ENCODE data around the gene PIK3AP1. TPM values are rescaled to one million over a fixed set of nuclear protein-coding genes. Genes with fewer than 3 reads are reported as not detected.
"Not testable (repeated sequence)": the region's sequence is repeated elsewhere in the genome, so short reads cannot be mapped to it uniquely, and the experiment has no call there.

PIK3AP1 gene
- total RNA-seq, 1 experiment from 2014 or later, result 0.32 TPM

DNA sequence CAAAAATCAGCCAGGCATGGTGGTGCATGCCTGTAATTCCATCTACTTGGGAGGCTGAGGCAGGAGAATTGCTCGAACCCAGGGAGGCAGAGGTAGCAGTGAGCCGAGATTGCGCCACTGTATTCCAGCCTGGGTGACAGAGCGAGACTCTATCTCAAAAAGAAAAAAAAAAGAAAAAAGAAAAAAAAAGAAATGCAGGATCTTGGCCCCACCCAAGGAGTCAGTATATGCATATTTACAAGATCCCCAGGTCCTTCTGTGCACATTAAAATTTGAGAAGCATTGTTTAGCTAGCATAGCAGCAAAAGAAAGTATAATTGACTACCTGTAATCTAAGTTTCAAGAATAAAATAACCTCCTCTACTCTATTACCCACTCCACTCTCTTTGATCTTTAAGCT, 15.8 kb downstream of the PIK3AP1 start:
- in situ Hi-C loops (cut with HindIII; ENCODE audit: low pct_unique_long_range_greater_than_20kb, low sequenced_read_pairs), result no loop called here
- DNase-seq (ENCODE audit: low read depth, low spot score), result no peak

DNA sequence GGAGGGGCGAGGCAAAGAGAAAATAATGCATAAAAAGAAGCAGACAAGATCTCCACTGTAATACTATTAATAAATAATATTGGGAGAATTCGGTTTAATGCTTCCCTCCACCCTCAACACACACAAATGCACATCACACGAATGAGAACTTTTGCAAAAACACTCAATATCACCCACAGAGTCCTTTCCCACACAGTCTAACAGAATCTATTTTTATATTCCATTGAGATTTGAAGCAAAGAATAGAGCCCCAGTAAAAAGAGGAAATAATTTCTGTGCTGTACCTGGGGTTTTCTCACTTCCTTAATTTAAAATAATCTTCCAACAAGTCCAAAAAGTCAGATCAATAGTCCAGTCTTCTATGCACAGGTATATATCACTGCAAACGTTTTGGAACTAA, 17.0 kb downstream of the PIK3AP1 start:
- no peak for DNase-seq (ENCODE audit: low read depth, low spot score)
- in situ Hi-C loops (cut with HindIII; ENCODE audit: low pct_unique_long_range_greater_than_20kb, low sequenced_read_pairs), result no loop called here

DNA sequence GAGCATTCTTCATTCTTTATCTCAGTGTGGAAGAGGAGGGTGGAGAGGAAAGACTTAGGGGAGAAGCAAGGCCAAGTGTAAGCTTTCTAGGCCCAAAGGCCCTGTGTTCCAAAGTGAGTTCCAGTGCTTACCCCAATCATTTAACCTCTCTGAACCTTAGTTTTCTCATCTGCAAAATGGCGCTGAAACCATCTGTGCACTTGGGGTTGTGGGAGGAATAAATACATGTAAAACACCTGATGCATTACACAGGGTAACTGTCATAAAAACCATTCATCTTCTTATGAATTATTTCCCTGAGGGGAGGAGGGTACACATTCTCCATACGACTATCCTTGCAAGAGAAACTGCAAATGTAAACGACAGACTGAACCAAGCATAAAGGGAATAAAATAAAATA, 19.0 kb downstream of the PIK3AP1 start:
- no peak for DNase-seq (ENCODE audit: low read depth, low spot score)
- in situ Hi-C loops (cut with HindIII; ENCODE audit: low pct_unique_long_range_greater_than_20kb, low sequenced_read_pairs), result no loop called here

DNA sequence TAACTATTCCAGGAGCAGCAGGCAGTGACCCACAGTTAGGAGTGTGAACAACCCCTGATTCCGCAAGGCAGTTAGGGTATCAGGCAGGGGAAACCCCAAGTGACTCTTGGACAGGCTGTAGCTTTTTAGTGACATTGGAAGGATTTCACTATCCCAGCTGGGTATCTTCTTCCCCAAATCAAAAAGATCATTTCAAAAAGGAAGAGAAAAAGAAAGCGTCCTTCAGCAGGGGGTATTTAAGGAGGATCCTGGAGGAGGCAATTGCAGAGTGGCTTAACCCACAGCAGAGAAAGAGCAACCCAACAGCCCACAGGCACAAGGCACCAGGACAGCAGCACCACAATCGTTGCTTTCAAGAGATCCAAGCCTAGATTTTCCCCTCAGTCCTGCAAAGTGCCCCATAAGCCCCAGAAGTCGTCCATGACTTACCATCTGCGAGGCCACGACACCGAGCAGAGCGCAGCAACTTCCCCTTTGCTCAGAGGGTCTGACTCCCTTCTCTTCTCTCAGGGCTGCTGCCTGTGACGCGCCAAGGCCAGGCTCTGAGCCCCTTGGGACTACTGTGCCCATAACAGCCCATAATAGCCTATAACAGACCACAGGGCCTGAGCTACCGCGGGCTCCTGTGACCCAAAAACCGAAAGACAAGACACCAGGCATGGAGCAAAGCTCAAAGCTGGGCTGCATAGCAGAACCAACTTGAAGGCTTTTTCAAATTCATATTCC, 19.8 kb downstream of the PIK3AP1 start:
- DNase-seq (ENCODE audit: low read depth, low spot score), result no peak
- in situ Hi-C loops (cut with HindIII; ENCODE audit: low pct_unique_long_range_greater_than_20kb, low sequenced_read_pairs), result no loop called here

DNA sequence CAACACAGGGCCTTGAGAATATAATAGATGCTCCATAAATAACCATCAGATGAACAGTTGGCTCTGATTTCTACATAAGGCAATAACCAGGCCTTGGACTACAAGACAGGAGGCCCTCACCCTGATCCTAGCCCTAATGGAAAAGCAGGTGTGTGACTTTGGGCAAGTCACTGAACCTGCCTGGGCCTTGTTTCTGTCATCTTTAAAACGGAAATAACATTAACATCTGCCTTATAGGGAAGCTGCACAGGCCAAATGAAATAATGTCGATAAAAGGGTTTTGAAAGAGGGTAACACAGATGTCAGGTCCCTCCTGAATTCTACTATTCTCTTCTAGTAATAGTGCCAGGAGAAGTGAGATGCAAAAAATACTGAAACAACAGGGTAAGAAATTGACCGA, 20.7 kb downstream of the PIK3AP1 start:
- in situ Hi-C loops (cut with HindIII; ENCODE audit: low pct_unique_long_range_greater_than_20kb, low sequenced_read_pairs), result no loop called here
- DNase-seq (ENCODE audit: low read depth, low spot score), result no peak

DNA sequence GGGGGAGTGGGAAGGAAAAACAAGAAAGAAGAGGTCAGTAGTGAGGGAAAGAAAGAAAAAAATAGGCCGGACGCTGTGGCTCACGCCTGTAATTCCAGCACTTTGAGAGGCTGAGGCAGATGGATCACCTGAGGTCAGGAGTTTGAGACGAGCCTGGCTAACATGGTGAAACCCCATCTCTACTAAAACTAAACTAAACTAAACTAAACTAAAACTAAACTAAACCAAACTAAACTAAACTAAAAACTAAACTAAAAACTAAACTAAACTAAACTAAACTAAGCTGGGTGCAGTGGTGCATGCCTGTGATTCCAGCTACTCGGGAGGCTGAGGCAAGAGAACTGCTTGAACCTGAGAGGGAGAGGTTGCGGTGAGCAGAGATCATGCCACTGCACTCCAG, 22.0 kb downstream of the PIK3AP1 start:
- in situ Hi-C loops (cut with HindIII; ENCODE audit: low pct_unique_long_range_greater_than_20kb, low sequenced_read_pairs); DNase-seq (ENCODE audit: low read depth, low spot score): not testable (repeated sequence)

DNA sequence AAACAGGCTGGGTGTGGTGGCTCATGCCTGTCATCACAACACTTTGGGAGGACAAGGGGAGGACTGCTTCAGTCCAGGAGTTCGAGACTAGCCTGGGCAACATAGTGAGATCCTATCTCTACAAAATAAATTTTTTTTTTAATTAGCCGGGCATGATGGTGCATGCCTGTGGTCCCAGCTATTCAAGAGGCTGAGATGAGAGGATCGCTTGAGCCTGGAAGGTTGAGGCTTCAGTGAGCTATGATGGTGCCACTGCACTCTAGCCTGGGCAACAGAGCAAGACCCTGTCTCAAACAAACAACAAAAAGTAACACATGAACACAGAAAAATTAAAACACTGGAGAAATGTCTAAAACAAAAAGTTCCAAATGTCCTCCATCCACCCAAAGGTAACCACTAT, 22.9 kb downstream of the PIK3AP1 start:
- DNase-seq (ENCODE audit: low read depth, low spot score), result no peak
- in situ Hi-C loops (cut with HindIII; ENCODE audit: low pct_unique_long_range_greater_than_20kb, low sequenced_read_pairs), result no loop called here

DNA sequence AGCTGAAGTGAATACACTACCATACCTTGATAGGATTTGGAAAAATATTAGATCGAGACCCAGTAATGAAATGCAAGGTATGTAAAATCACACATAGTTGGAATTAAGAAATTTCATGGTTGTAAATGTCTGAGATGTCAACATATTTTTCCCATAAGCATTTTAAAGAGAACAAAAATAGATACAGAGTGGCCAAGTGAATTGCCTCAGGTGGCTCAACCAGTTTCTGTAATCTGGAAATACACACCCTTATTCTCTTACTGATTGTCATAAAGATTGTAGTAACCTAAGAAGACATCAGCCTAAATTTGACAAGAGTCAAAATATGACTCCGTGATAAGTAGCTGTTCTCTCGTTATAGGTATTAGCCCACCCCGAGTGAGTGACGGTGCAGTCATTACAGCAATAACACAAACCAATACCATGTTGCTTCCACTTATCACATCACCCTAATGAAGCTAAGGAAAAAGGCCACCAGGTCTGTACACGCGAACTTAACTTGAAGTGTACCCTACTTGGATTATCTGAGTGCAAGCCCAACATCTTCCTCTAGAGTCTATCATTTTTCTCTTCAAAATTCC, 23.4 kb downstream of the PIK3AP1 start:
- no peak for DNase-seq (ENCODE audit: low read depth, low spot score)
- in situ Hi-C loops (cut with HindIII; ENCODE audit: low pct_unique_long_range_greater_than_20kb, low sequenced_read_pairs), result no loop called here

DNA sequence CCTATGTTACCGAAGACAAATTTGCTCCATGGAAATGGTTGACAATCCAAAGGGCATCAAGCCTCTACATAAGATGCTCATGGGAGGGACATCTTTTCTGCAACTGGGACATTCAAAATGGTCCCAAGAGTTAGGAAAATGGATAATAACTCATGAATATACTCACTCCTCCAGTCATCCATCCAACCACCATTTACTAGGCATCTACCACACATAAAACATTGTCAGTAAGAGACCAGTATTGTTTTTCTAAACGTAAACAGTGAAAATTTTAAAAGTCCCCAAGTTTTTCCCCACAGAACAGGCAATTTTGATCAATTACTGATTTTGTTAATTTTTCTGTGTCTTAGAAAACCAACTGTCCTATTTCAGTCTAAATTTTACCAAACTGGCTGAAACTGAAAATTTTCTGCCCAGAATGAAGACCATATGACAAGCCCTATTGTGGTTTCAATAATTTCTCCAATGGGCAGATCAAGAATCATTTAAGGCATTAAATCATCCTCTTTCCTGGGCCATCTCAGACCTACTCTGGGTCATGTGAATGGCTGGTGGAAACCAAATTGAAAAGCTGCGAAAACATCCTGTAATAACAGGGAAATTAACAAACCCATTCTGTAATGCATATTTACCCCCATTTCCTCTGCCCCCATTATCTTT, 24.2 kb downstream of the PIK3AP1 start:
- in situ Hi-C loops (cut with HindIII; ENCODE audit: low pct_unique_long_range_greater_than_20kb, low sequenced_read_pairs), result no loop called here
- DNase-seq (ENCODE audit: low read depth, low spot score), result no peak

DNA sequence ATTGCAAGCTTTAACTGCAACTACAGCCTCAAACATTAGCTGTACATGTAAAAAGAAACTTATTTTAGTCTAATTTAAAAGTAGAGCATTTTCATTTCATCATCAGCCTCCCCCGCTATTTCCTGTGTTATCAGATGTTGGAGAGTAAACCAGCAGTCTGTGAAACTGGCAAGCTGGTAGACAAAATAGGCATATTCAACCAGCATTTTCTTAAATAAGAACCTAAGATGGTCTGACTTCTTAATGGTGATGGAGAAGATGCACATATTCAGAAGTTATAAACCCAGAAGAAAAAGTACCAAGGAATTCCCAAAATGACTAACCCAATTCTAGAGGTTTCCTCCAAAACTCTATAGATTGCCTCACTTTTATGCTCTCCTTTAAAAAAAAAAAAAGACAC, 24.9 kb downstream of the PIK3AP1 start:
- in situ Hi-C loops (cut with HindIII; ENCODE audit: low pct_unique_long_range_greater_than_20kb, low sequenced_read_pairs), result no loop called here

DNA sequence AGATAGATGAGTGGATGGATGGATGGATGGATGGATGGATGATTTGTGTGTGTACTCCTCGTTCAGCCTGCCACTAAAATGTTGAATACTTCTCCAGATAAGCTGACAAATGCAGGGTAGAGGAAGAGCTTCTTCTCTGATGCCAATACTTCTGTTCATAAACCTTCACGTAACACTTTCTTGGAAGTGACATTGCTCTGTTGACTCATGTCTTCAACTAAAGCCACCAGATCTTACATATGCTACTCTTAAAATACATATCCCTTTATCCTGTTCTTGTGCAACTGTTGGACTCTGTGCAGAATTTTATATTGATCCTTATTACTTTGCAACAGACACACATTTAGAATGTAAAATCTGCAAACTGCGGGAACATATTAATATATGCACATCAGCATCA, 26.9 kb downstream of the PIK3AP1 start:
- DNase-seq (ENCODE audit: low read depth, low spot score), result no peak
- in situ Hi-C loops (cut with HindIII; ENCODE audit: low pct_unique_long_range_greater_than_20kb, low sequenced_read_pairs), result no loop called here

More for the DNA sequence above, 24.9 kb downstream of the PIK3AP1 start:
- no peak for DNase-seq (ENCODE audit: low read depth, low spot score)

DNA sequence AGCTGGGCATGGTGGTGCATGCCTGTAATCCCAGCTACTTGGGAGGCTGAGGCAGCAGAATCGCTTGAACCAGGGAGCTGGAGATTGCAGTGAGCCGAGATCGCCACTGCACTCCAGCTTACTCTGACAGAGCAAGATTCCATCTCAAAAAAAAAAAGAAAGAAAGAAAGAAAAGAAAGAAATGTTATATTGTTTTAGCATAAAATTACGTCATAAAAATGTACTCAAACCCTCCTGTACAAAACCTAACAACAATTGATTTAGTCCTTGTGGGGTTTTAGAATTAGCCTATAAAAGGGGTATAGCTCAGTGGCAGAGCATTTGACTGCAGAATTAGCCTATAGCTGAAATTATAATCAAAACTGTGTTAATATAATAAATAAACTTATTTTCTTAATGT, 27.9 kb downstream of the PIK3AP1 start:
- DNase-seq (ENCODE audit: low read depth, low spot score), result no peak
- in situ Hi-C loops (cut with HindIII; ENCODE audit: low pct_unique_long_range_greater_than_20kb, low sequenced_read_pairs), result no loop called here

DNA sequence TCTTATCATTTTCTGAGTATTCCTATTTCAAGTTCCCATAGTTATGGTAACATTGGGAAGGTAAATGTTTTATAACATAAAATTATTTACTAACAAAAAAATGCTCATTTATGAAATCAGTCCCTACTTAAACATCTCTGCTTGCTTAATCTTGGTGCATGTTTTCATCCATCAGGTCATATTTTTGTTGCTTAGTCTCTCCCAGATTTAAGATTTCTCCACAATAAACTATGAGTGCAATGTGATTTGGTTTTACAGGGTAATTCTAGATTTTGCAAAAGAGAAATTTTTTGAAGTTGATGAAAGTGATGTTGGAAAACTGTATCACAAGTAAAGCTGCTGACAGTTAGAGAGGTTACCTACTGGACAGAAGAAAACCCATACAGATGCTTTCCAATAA, 28.6 kb downstream of the PIK3AP1 start:
- DNase-seq (ENCODE audit: low read depth, low spot score), result no peak
- in situ Hi-C loops (cut with HindIII; ENCODE audit: low pct_unique_long_range_greater_than_20kb, low sequenced_read_pairs), result no loop called here

DNA sequence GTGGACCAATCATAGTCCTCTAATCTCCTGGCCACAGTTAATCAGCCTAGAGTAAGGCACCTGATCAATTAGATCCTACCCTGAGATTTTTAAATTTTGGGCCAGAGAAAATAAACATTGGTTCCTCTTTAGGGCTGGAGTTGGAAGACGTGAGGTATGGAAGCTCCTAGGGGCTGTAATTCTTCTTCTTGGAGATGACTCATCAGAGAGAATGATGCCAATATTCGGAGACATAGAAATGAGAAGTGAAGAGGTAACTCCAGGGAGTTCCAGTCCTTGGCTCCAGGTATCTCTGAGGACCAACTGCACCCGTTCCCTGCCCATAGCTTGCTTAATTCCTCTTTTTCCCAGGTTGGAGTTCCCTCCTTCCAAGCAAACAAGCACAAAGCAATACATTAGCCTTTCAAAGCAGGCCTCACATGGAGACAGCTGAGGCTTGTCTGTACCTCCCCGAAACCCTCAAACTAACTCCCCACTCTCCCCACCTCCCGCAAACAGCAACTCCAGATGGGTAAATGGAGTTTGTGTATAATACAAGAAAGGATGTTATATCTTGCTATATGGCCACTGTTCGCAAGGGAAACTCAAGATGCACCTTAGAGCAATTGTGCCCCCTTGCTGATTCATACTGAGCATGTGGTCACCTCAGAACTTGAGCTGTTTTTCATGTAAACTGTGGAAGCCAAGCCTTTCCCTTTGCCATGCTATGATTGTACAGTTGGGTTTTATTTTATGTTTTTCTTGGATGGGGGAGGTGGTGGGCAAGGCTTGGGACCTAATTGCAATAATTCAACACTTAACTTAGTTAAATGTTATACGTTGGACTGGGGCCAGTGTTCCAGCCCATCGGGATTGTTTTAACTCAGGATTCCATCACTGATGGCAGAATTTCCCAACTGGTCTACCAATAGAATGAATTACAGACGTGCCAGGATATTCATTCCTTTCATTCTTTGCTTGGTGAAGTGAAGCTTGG, 29.3 kb downstream of the PIK3AP1 start:
- DNase-seq (ENCODE audit: low read depth, low spot score), result no peak
- in situ Hi-C loops (cut with HindIII; ENCODE audit: low pct_unique_long_range_greater_than_20kb, low sequenced_read_pairs), result no loop called here

DNA sequence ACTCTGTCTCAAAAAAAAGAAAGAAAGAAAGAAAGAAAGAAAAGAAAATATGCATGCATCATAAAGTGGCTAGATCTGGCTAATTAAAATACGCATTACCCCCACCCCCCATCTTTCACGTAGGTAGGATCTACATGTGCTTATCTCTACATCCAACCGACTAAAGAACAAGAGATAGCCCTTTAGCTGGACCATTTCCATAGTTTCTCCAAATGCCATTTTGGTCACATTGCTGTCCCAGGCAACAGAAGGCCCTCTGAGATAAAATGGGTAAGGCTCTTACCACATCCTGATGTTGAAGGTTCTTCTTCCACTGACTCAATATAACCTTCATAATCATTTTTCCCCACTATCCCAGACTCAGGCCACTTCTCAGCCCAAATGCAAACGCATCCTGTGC, 31.5 kb downstream of the PIK3AP1 start:
- in situ Hi-C loops (cut with HindIII; ENCODE audit: low pct_unique_long_range_greater_than_20kb, low sequenced_read_pairs), result no loop called here
- DNase-seq (ENCODE audit: low read depth, low spot score), result no peak

DNA sequence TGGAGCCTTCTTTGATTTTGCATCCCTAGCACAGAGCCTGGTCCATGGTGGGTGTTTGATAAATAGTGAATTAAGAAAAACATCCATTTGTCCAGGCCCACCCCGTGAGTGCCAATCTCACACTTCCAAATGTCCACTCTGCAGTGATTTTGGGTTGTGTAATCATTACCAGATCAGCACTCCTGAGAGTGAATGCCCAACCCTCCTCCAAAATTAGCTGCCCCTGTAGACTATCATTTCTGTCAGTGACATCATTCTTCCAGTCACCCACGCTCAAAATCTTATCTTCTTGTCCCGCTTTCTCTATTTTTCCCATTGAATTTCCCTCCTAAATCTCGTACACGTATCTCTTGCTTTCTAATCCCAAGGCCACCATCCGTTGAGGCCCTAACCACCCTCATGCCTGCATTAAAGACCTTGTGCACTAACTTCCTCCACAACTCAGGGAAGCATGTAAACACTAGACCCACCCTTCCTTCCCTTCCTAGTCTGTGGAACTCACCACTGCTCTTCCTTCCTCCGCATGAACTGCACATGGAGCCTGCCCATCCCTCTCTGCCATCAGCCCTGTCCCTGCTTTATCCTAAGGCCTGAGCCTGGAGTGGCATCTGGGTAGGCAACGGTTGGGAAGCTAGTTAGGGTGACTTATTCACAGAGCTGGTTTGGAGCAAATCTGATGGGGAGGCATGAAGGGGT, 32.8 kb downstream of the PIK3AP1 start:
- in situ Hi-C loops (cut with HindIII; ENCODE audit: low pct_unique_long_range_greater_than_20kb, low sequenced_read_pairs), result no loop called here
- no peak for DNase-seq (ENCODE audit: low read depth, low spot score)

DNA sequence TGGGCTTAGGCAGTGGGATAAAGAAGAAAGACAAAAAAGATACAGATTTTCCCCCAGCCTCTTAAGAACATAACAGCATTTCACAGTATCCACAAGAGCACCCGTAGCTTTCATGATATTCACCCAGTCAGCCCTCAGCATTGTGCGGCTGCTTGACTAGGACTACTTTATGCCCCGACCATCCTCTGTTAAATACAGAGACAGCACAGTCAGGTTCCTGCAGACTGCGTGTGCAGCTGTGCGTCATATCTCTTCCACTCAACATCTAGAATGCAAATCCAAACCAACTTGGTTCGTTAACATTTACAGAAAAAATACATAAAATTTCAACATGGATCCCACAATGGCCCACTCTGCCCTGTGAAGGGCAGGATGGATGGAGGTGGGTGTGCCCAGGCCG, 33.8 kb downstream of the PIK3AP1 start:
- DNase-seq (ENCODE audit: low read depth, low spot score), result no peak
- in situ Hi-C loops (cut with HindIII; ENCODE audit: low pct_unique_long_range_greater_than_20kb, low sequenced_read_pairs), result no loop called here
